ENCODE measurements around the gene CDC5L.

- no peak for TF ChIP-seq EZH2 (conservative IDR thresholded peaks at IDR 0.05; ENCODE audit: low read depth, low read length)
- TF ChIP-seq STAT5B (CRISPR knock-in tag; IDR thresholded peaks at IDR 0.05), result no peak
These were observed 10.0 kb upstream of the CDC5L start for GRCh38 chr6:44377484-44377883.
